Measurements from ENCODE around the gene DLGAP4. TPM values are rescaled to one million over a fixed set of nuclear protein-coding genes. Genes with fewer than 3 reads are reported as not detected.
A peak's percentile ranks its signal among the peaks of the same experiment; 100 is the strongest.

DLGAP4 gene
- total RNA-seq, 3 donors from 2014 or later = 22.0 to 26.9 (median 24.0) TPM

DNA sequence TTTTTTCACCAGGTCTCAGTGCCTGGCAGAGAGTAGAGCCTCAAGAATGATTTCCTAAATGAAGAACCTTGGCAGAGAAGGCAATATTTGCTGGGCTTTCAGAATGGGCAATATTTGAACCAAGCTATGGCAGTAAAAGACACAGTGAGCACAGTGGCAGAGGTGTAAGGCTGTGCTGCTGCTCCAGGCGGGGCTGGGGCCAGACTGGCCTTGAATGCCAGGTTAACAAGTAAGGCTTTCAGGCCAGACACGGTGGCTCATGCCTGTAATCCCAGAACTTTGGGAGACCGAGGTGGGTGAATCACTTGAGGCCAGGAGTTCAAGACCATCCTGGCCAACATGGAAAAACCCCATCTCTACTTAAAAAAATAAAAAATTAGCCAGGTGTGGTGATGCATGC, 226.7 kb downstream of the DLGAP4 start:
- no peak for DNase-seq (ENCODE audit: low spot score in 2 of 2)
- no peaks in the 10 kb centered on the region for H3K9me3 ChIP-seq
- H3K27ac ChIP-seq = no peak overlapping the region
- TF ChIP-seq POLR2A (IDR thresholded peaks at IDR 0.05) = no peak
- TF ChIP-seq, protein P1, sequence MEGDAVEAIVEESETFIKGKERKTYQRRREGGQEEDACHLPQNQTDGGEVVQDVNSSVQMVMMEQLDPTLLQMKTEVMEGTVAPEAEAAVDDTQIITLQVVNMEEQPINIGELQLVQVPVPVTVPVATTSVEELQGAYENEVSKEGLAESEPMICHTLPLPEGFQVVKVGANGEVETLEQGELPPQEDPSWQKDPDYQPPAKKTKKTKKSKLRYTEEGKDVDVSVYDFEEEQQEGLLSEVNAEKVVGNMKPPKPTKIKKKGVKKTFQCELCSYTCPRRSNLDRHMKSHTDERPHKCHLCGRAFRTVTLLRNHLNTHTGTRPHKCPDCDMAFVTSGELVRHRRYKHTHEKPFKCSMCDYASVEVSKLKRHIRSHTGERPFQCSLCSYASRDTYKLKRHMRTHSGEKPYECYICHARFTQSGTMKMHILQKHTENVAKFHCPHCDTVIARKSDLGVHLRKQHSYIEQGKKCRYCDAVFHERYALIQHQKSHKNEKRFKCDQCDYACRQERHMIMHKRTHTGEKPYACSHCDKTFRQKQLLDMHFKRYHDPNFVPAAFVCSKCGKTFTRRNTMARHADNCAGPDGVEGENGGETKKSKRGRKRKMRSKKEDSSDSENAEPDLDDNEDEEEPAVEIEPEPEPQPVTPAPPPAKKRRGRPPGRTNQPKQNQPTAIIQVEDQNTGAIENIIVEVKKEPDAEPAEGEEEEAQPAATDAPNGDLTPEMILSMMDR (IDR thresholded peaks at IDR 0.05) = no peak
- TF ChIP-seq POLR2AphosphoS5 (IDR thresholded peaks at IDR 0.05) = no peak
- intact Hi-C loops (cut with DNase I; ENCODE audit: low total_unique reads) = no loop called here
- no peaks in the 10 kb centered on the region for H3K36me3 ChIP-seq
- no peak overlapping the region for H3K4me3 ChIP-seq
- no peaks in the 10 kb centered on the region for H3K4me1 ChIP-seq
- H3K27me3 ChIP-seq = no peaks in the 10 kb centered on the region

DNA sequence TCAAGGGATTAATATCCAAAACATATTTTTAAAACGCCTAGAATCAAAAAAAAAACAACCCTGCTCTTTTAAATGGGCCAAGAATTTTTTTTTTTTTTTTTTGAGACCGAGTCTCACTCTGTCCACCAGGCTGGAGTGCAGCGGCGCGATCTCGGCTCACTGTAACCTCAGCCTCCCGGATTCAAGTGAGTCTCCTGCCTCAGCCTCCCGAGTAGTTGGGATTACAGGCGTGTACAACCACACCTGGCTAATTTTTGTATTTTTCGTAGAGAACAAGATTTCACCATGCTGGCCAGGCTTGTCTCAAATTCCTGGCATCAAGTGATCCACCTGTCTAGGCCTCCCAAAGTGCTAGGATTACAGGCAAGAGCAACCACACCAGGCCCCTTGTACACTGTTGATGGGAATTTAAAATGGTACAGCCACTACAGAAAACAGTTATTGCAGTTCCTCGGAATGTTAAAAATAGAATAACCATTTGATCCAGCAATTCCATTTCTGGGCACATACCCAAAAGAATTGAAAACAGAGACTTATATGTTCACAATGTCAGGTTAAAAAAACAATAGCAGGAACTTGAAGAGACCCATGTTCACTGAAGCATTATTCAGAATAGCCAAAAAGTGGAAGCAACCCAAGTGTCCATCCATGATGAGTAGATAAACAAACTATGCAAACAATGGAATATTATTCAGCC, 232.0 kb downstream of the DLGAP4 start:
- Histone ChIP-seq H3K27me3 (no peaks in the 10 kb centered on the region), H3K36me3 (no peaks in the 10 kb centered on the region), H3K27ac (peak overlapping the region in 1 of 2 donors; percentile 19), H3K9me3 (no peaks in the 10 kb centered on the region), H3K4me3 (no peak overlapping the region), H3K4me1 (no peaks in the 10 kb centered on the region)
- no peak for DNase-seq (ENCODE audit: low spot score in 2 of 2)
- TF ChIP-seq POLR2AphosphoS5 (IDR thresholded peaks at IDR 0.05) (no peak), POLR2A (IDR thresholded peaks at IDR 0.05) (no peak)
- TF ChIP-seq, protein P1 (IDR thresholded peaks at IDR 0.05) = no peak
- intact Hi-C loops (cut with DNase I; ENCODE audit: low total_unique reads) = no loop called here

DNA sequence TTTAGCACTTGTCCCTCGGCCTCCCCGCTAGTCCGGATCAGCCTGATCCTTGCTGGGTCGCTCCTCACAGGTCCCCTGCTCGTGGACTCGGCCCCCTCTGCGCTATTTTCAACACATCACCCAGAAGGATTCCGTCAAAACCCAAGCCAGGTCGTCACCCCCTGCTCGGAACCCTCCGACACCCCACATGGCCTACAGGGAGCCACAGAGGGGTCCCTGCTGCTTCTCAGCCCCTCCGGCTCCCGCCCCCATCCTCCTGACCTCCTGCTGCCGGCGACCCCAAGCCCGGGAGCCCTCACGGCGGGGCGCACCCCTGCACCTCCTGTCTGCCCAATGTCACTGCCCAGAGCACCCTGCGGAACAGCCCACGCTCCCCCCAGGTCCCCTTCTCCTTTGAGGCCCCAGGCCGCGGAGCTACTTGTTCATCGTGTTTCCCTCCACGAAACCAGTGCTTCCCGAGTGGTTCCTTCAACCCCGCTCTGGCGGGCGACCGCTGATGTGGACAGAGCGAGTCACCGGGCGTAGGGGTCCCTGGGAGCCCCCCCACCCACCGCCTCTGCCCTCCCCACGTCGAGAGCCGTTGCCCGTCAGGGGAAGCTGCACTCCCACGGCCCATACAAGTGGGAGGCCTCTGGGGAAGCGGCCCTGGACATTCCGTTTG, 234.5 kb downstream of the DLGAP4 start:
- Histone ChIP-seq H3K27ac (peak overlapping the region; percentile 95 to 99), H3K4me1 (peaks cover 0 to 7% of the 10 kb centered on the region in 2 donors), H3K9me3 (no peaks in the 10 kb centered on the region), H3K4me3 (peak overlapping the region; percentile 78 to 97 (median 85)), H3K27me3 (no peaks in the 10 kb centered on the region), H3K36me3 (no peaks in the 10 kb centered on the region)
- no peak for DNase-seq (ENCODE audit: low spot score in 2 of 2)
- intact Hi-C loops (cut with DNase I; ENCODE audit: low total_unique reads) = no loop called here
- TF ChIP-seq, protein P1 (IDR thresholded peaks at IDR 0.05) = no peak
- TF ChIP-seq POLR2AphosphoS5 (IDR thresholded peaks at IDR 0.05) (no peak), POLR2A (IDR thresholded peaks at IDR 0.05) (no peak)

DNA sequence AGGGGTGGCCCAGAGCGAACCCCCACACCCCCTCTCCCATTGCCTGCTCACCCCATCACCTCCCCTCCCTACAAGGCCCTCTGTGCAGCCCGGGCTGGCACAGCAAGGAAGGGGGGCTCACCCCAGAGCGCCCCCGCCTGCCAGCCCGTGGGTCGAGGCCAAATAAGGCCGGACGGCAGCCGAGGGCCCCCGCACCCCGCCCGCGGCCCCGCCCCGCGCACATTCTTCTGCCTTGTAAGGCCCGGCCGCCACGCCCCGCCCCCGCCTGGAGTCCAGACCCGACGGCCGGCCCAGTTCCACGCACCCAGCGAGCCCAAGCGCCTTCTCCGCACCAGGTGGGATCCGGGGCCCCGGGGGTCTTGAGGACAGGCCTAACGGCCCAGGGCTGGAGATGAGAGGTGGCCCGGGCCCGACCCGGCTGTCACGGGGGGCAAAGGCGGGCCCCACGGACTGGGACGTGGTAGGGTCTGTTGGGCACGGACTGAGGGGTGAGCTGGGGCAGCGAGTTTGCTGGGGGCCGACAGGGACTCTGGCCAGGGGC, 235.2 kb downstream of the DLGAP4 start, which contains the start of gene MYL9:
MYL9 (plus strand) TSS at position 293 of the 541 bp plus-strand sequence. CDS start 3,366 bp downstream, outside the sequence.
- intact Hi-C loops (cut with DNase I; ENCODE audit: low total_unique reads) = no loop called here
- DNase-seq (ENCODE audit: low spot score in 2 of 2) = peak; percentile 87 to 94
- Histone ChIP-seq H3K27ac (peak within 1 kb of the TSS; percentile 95 to 99), H3K4me1 (peaks cover 0 to 7% of the 10 kb centered on the region in 2 donors), H3K36me3 (no peaks in the 10 kb centered on the region), H3K27me3 (no peaks in the 10 kb centered on the region), H3K9me3 (no peaks in the 10 kb centered on the region), H3K4me3 (peak within 1 kb of the TSS; percentile 78 to 97 (median 85))
- TF ChIP-seq, protein P1 (IDR thresholded peaks at IDR 0.05) = no peak
- TF ChIP-seq POLR2A (IDR thresholded peaks at IDR 0.05) (peak; percentile 49), POLR2AphosphoS5 (IDR thresholded peaks at IDR 0.05) (peak in 1 of 3 donors; percentile 64)

Data from breast epithelium (tissue), 4 donors.